ENCODE results near the gene MORF4L2. TPM values are rescaled to one million over a fixed set of nuclear protein-coding genes. Genes with fewer than 3 reads are reported as not detected.

MORF4L2 gene
- total RNA-seq (100 to 1,000 TPM in 2 of 5 donors, 10 to 100 TPM in 3; 72.4 to 152 (median 86.9) TPM), total RNA-seq (54.9 to 181 (median 84.0) reads per million in 29 experiments)
- total RNA-seq (2013), result 110 TPM

GRCh38 chrX:103686199-103687072, at the start of gene MORF4L2:
Gene MORF4L2, minus strand, starts transcription at chrX:103686699. Its CDS starts 9,672 bp downstream, at chrX:103677027.
- ChIA-PET CTCF (interaction anchor here in 1 of 2 donors (0.6 to 1.0 kb wide), 5 partner anchors 69 to 470 kb away, joined by 3 to 7 read pairs (median 3); no protein-coding TSS in a partner anchor), POLR2A (interaction anchor here (0.5 to 1.0 kb wide), 8 partner anchors 57 to 471 kb away, joined by 3 to 12 read pairs (median 5); partner anchors contain the start of genes SLC25A53 (in 1 of the 2) and TCEAL4 (in 1 of the 2))
- Histone ChIP-seq H3K27ac (ENCODE audit: low read length) (peak within 1 kb of the TSS; percentile 98), H3K36me3 (ENCODE audit: control insufficient read depth in 2 of 2, extremely low read depth in 1 of 2, insufficient read depth in 1 of 2, low read length in 1 of 2) (peaks cover 0 to 9% of the 10 kb centered on the region in 2 donors), H3K4me3 (ENCODE audit: control insufficient read depth in 1 of 2, extremely low read depth in 1 of 2, low read length in 1 of 2) (peak within 1 kb of the TSS; percentile 78 to 86), H3K9me3 (no peaks in the 10 kb centered on the region), H3K4me1 (ENCODE audit: control insufficient read depth in 1 of 2, extremely low read depth in 1 of 2, insufficient read depth in 2 of 2, low read length in 2 of 2) (peaks cover 0 to 4% of the 10 kb centered on the region in 2 experiments), H3K27me3 (replicated peaks in 1 of 2; ENCODE audit: control insufficient read depth in 2 of 2, extremely low read depth in 1 of 2, insufficient read depth in 2 of 2, low read length in 1 of 2) (no peaks in the 10 kb centered on the region)
- ATAC-seq (replicated peaks in 1 of 4), result peak; percentile 87 to 91 (median 90)
- peaks cover 0 to 8% of the 10 kb centered on the region in 2 donors for H3K27me3 Mint-ChIP-seq
- no peaks in the 10 kb centered on the region for H3K9me3 Mint-ChIP-seq
- H3K36me3 Mint-ChIP-seq, result peaks cover 9% of the 10 kb centered on the region
- H3K4me1 Mint-ChIP-seq, result peaks cover 5 to 12% (median 10%) of the 10 kb centered on the region in 3 donors
- H3K27ac Mint-ChIP-seq, result no peak within 1 kb of the TSS
- peak within 1 kb of the TSS in 2 of 3 donors; percentile 60 to 71 for H3K4me3 Mint-ChIP-seq
- DNase-seq, result peak; percentile 57 to 96 (median 88)
- 0% methylated on average over 2 of the region's 37 CpGs for WGBS (ENCODE audit: insufficient coverage)

- Mint-ChIP-seq H3K27ac (no peak overlapping the region), H3K9me3 (no peaks in the 10 kb centered on the region), H3K36me3 (no peaks in the 10 kb centered on the region), H3K4me3 (no peak overlapping the region), H3K4me1 (peaks cover 0 to 5% (median 0%) of the 10 kb centered on the region in 3 donors), H3K27me3 (peaks cover 3 to 30% of the 10 kb centered on the region in 2 donors)
- Histone ChIP-seq H3K9me3 (no peaks in the 10 kb centered on the region), H3K4me1 (ENCODE audit: control insufficient read depth in 1 of 2, extremely low read depth in 1 of 2, insufficient read depth in 2 of 2, low read length in 2 of 2) (no peaks in the 10 kb centered on the region), H3K36me3 (ENCODE audit: control insufficient read depth in 2 of 2, extremely low read depth in 1 of 2, insufficient read depth in 1 of 2, low read length in 1 of 2) (no peaks in the 10 kb centered on the region), H3K27me3 (replicated peaks in 1 of 2; ENCODE audit: control insufficient read depth in 2 of 2, extremely low read depth in 1 of 2, insufficient read depth in 2 of 2, low read length in 1 of 2) (no peaks in the 10 kb centered on the region), H3K4me3 (ENCODE audit: control insufficient read depth in 1 of 2, extremely low read depth in 1 of 2, low read length in 1 of 2) (no peak overlapping the region), H3K27ac (ENCODE audit: low read length) (no peak overlapping the region)
- 83% methylated on average over 1 of the region's 4 CpGs for WGBS (ENCODE audit: insufficient coverage)
- no peak for DNase-seq
- no peak for ATAC-seq (replicated peaks in 1 of 4)
- ChIA-PET CTCF (interaction anchor here (0.6 kb wide), 2 partner anchors 15 to 62 kb away, joined by 3 to 4 read pairs; no protein-coding TSS in a partner anchor), POLR2A (no interaction called here)
Observed at GRCh38 chrX:103734125-103734760, 47.7 kb upstream of the MORF4L2 start.

GRCh38 chrX:103733017-103733416, 46.5 kb upstream of the MORF4L2 start:
- no peaks in the 10 kb centered on the region for H3K9me3 ChIP-seq
- WGBS (ENCODE audit: insufficient coverage), result no CpG with 5 or more reads among the region's 1 CpG
- no peaks in the 10 kb centered on the region for H3K36me3 ChIP-seq (ENCODE audit: control insufficient read depth in 2 of 2, extremely low read depth in 1 of 2, insufficient read depth in 1 of 2, low read length in 1 of 2)
- peaks cover 0 to 7% (median 0%) of the 10 kb centered on the region in 3 donors for H3K4me1 Mint-ChIP-seq
- no peak overlapping the region for H3K27ac Mint-ChIP-seq
- no peak overlapping the region for H3K27ac ChIP-seq (ENCODE audit: low read length)
- no peak overlapping the region for H3K4me3 ChIP-seq (ENCODE audit: control insufficient read depth in 1 of 2, extremely low read depth in 1 of 2, low read length in 1 of 2)
- no peaks in the 10 kb centered on the region for H3K9me3 Mint-ChIP-seq
- ChIA-PET CTCF (no interaction called here), POLR2A (no interaction called here)
- DNase-seq (no peak), ATAC-seq (replicated peaks in 1 of 4) (no peak)
- no peaks in the 10 kb centered on the region for H3K4me1 ChIP-seq (ENCODE audit: control insufficient read depth in 1 of 2, extremely low read depth in 1 of 2, insufficient read depth in 2 of 2, low read length in 2 of 2)
- peaks cover 3 to 30% of the 10 kb centered on the region in 2 donors for H3K27me3 Mint-ChIP-seq
- H3K4me3 Mint-ChIP-seq, result no peak overlapping the region
- H3K27me3 ChIP-seq (replicated peaks in 1 of 2; ENCODE audit: control insufficient read depth in 2 of 2, extremely low read depth in 1 of 2, insufficient read depth in 2 of 2, low read length in 1 of 2), result peaks cover 0 to 3% of the 10 kb centered on the region in 2 experiments
- H3K36me3 Mint-ChIP-seq, result no peaks in the 10 kb centered on the region

GRCh38 chrX:103730796-103731493, 44.4 kb upstream of the MORF4L2 start:
- H3K27ac ChIP-seq (ENCODE audit: low read length), result no peak overlapping the region
- DNase-seq (no peak), ATAC-seq (replicated peaks in 1 of 4) (no peak)
- H3K4me1 Mint-ChIP-seq, result peaks cover 0 to 7% (median 0%) of the 10 kb centered on the region in 3 donors
- no peaks in the 10 kb centered on the region for H3K4me1 ChIP-seq (ENCODE audit: control insufficient read depth in 1 of 2, extremely low read depth in 1 of 2, insufficient read depth in 2 of 2, low read length in 2 of 2)
- 38% methylated on average over 2 of the region's 8 CpGs for WGBS (ENCODE audit: insufficient coverage)
- ChIA-PET POLR2A (no interaction called here), CTCF (interaction anchor here in 1 of 2 donors (0.5 kb wide), 1 partner anchor 20 kb away, joined by 6 read pairs; no protein-coding TSS in a partner anchor)
- no peaks in the 10 kb centered on the region for H3K36me3 Mint-ChIP-seq
- peaks cover 3 to 30% of the 10 kb centered on the region in 2 donors for H3K27me3 Mint-ChIP-seq
- no peaks in the 10 kb centered on the region for H3K36me3 ChIP-seq (ENCODE audit: control insufficient read depth in 2 of 2, extremely low read depth in 1 of 2, insufficient read depth in 1 of 2, low read length in 1 of 2)
- no peaks in the 10 kb centered on the region for H3K9me3 ChIP-seq
- no peak overlapping the region for H3K4me3 ChIP-seq (ENCODE audit: control insufficient read depth in 1 of 2, extremely low read depth in 1 of 2, low read length in 1 of 2)
- H3K27ac Mint-ChIP-seq, result no peak overlapping the region
- no peak overlapping the region for H3K4me3 Mint-ChIP-seq
- H3K9me3 Mint-ChIP-seq, result no peaks in the 10 kb centered on the region
- H3K27me3 ChIP-seq (replicated peaks in 1 of 2; ENCODE audit: control insufficient read depth in 2 of 2, extremely low read depth in 1 of 2, insufficient read depth in 2 of 2, low read length in 1 of 2), result peaks cover 0 to 3% of the 10 kb centered on the region in 2 experiments

GRCh38 chrX:103730147-103730795, 43.8 kb upstream of the MORF4L2 start:
- no peak for DNase-seq
- ChIA-PET POLR2A (interaction anchor here in 1 of 2 donors (0.7 kb wide), 1 partner anchor 347 kb away, joined by 3 read pairs; no protein-coding TSS in a partner anchor), CTCF (no interaction called here)
- WGBS (ENCODE audit: insufficient coverage), result no CpG with 5 or more reads among the region's 3 CpGs
- Mint-ChIP-seq H3K27me3 (peaks cover 3 to 27% of the 10 kb centered on the region in 2 donors), H3K9me3 (no peaks in the 10 kb centered on the region), H3K36me3 (no peaks in the 10 kb centered on the region), H3K4me3 (no peak overlapping the region), H3K27ac (no peak overlapping the region), H3K4me1 (peaks cover 0 to 7% (median 0%) of the 10 kb centered on the region in 3 donors)
- Histone ChIP-seq H3K9me3 (no peaks in the 10 kb centered on the region), H3K27ac (ENCODE audit: low read length) (no peak overlapping the region), H3K4me1 (ENCODE audit: control insufficient read depth in 1 of 2, extremely low read depth in 1 of 2, insufficient read depth in 2 of 2, low read length in 2 of 2) (no peaks in the 10 kb centered on the region), H3K27me3 (replicated peaks in 1 of 2; ENCODE audit: control insufficient read depth in 2 of 2, extremely low read depth in 1 of 2, insufficient read depth in 2 of 2, low read length in 1 of 2) (peaks cover 0 to 3% of the 10 kb centered on the region in 2 experiments), H3K4me3 (ENCODE audit: control insufficient read depth in 1 of 2, extremely low read depth in 1 of 2, low read length in 1 of 2) (no peak overlapping the region), H3K36me3 (ENCODE audit: control insufficient read depth in 2 of 2, extremely low read depth in 1 of 2, insufficient read depth in 1 of 2, low read length in 1 of 2) (no peaks in the 10 kb centered on the region)
- ATAC-seq (replicated peaks in 1 of 4), result no peak
